HG03378 (cell line): ENCODE measurements around the gene MYOG.

Experiments
- ATAC-seq: cut with Tn5 transposase; IDR thresholded peaks from one replicate; pipeline ENCODE4 v1.9.1; 2021; ENCODE audit warnings: mild to moderate bottlenecking, moderate library complexity; ENCODE audit not compliant: unreplicated experiment

The MYOG gene

DNA sequence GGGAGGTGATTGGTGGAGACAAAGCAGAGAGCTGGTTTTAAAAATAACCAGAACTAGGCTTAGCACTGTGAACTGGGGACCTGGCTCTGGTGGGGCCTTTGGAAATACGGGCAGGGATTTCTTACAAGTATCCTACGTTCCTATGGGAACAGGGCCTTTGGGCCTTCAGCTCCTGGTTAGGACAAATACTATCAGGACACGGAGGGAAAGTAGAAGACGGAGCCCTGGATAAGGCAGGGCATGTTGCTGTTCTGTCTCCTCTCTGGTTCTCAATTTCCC is 5.3 kb upstream of the MYOG start:
- ATAC-seq = no peak

DNA sequence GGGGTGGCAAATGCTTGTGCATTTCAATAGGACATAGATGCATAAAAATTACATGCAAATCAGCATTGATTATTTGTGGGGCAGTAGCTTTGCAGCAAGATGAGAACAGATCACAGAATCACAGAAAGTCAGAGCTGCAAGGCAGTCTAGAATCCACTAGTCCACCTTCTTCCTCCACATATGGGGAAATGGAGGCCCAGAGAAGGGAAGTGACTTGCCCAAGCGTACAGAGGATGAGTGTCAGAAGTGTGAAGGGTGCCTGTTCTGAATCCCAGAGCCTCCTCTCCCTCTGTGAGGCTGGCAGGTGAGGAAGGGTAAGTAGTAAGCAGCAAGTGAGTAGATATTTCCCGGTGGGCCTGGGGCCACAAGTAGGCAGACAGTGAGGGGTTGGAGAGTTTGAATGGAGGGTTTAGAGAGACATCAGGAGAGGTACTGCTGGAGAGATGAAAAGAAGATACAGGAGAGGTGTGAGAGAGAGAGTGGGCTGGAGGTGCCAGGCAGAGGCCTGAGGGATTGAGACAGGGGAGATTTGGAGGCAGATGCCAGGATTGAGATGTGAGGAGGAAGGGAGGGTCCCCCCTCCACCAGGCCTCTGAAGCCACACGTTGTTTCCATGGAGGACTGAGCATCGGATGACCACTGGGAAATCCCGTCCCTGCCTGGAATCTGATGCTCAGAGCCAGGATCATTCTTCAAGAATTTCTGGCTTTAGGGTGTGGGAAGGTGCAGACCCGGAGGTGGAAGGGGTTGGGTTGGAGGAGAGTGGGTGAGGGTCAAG is 4.8 kb upstream of the MYOG start:
- ATAC-seq = no peak

DNA sequence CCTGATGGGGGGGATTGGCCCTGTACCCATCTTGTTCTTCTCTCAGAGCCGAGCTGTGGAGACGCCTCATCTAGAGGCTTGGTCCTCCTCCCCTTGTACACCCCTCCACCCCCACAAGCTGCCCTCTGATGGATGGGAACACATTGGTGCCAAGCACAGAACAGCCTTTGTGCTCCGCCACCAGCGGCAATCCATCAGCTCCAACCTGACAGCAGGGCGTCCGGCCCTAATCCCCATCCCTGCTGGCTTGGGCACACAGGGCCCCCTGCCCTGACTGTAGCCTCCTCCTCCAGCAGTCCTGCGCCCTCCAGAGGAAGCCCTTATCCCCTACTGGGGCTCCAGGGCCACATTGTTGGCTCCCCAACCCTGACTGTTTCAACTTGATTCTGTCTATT is 3.8 kb upstream of the MYOG start:
- no peak for ATAC-seq

DNA sequence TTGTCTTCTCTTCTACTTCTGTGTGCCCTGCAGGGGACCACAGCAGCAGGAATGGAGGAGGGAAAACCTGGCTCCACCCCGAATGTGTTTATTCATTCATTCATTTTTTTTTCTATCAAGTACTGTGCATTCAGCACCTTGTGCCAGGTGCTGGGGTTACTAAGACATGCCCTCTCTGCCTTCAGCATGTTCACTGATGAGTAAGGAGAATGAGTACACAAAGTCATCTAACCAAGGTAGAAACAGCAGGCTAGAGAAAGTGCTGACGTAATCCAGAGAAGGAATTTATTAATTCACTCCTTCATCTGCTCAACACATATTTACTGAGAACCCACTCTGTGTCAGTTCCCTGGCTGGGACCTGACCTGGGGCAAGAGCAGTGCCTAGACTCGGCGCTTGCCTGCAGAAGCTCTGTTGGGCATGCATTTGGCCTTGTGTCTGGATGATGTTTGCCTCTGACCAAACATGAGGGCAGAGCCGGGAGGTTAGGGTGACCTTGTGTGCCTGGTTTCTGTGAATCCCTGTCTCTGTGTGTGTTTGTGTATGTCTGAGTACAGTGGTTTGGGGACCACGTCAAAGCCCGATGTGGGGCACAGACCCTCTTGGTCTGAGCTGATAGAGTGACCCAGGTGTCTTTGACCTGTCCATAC is 3.3 kb upstream of the MYOG start:
- ATAC-seq = no peak

DNA sequence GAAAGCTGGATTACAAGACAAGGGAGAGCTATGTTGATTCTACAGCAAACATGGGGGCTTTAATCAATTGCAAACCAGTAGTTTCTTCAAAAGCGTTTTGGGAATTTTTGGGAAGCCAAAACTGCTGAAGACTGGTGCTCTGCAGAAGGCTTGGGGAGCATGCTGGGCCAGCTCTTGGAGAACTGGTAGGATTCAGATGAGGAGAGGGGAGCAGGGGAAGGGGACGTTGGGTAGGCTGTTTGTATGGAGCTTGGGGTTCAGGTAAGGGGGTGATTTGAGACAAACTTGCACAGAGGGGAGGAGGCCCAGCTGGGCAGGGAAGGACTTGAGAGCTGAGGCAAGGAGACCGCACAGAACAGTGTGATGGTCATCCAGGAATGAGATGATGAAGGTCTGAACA is 2.6 kb upstream of the MYOG start:
- no peak for ATAC-seq

DNA sequence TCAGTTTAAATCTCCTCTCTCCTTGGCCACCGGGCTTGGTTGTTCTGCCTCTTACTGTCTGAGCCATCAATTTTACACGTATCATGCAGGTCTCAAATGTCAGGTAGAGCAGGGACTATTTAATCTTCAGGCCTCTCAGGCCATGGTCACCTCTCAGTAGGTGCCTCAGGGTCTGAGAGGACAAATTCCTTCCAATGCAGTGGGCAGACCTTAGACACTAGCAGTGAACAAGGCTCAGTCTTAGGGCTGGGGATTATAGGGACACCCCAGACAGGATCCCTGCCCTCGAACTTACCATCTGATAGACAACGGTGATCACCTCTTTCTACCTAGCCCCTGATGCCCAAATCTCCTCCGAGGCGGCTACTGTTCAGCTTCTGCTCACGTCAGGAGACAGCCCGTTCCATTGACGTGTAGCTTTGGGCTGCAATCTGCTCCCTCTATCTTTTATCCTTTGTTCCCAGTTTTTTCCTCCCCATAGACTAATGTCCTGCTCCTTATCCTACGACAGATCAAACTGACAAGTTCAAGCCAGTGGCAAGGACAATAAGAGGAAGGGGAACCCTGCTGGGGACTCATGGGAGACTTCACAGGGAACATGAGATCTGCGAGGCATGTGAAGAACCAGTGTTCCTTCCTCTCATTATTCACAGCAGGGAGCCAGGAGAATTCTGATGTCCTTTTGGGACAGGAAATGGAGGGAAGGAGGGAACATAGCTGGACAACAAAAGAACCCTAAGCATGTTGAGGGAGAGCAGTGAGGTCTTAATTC is 1.4 kb upstream of the MYOG start:
- ATAC-seq = no peak

DNA sequence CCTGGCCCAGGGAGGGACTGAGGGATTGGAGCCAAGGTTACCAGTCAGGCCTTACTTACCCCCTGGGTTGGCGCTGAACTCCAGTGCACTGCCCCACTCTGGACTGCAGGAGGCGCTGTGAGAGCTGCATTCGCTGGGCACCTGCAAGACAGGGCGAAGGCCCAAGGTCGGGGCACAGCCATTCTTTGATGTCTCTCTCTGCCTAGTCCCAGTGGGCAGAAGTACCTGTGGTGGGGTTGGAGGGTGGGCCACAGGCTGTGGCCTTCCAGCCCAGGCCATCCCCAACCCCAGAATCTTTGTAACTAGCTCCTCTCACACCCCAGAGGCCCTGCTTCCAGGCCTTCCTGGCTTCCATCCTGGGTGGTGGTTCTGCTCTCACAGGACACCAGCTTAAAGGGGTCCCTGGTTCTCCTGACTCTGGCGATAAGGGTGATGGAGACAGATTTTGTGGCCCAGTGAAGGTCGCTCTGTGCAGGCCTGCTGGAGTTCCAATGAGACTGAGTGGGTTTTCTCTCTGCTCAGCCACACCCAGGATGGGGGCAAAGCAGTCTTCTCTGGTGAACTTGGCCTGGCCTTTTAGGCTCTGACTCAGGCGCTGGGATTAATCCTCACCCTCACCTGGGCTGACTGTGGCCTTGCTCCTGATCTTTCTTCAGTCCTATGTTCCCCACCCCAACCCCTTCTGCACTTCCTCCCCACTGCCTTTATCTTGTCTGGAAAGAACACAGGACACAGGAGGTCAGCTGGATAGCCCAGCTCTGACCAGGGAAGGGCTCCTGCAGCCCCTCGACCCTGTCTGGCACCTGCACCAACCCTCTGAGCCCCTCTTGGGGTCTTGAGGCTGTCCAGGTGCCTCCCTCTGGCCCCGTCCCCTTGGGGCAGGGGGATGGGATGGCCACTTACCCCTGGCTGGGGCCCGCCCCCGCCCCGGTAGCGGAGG is 954 bp downstream of the MYOG start:
- no peak for ATAC-seq

DNA sequence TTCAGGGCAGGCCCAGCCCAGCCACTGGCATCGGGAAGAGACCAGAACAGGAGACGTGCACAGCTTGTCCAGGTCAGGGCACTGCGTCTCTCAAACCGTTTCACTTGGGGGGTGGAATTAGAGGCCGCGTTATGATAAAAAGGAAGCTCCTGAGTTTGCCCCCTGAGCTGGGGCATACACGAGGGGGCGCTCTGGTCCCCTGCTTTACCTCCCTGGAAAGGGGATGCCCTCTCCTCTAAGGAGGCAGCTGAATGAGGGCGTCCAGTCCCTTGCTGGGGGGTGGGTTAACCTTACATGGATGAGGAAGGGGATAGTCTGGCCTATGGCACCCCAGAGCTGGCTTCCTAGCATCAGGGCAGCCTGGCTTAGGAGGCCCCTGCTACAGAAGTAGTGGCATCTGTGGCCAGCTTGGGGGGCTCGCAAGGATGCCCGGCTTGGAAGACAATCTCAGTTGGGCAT is 2.3 kb downstream of the MYOG start:
- ATAC-seq = no peak

DNA sequence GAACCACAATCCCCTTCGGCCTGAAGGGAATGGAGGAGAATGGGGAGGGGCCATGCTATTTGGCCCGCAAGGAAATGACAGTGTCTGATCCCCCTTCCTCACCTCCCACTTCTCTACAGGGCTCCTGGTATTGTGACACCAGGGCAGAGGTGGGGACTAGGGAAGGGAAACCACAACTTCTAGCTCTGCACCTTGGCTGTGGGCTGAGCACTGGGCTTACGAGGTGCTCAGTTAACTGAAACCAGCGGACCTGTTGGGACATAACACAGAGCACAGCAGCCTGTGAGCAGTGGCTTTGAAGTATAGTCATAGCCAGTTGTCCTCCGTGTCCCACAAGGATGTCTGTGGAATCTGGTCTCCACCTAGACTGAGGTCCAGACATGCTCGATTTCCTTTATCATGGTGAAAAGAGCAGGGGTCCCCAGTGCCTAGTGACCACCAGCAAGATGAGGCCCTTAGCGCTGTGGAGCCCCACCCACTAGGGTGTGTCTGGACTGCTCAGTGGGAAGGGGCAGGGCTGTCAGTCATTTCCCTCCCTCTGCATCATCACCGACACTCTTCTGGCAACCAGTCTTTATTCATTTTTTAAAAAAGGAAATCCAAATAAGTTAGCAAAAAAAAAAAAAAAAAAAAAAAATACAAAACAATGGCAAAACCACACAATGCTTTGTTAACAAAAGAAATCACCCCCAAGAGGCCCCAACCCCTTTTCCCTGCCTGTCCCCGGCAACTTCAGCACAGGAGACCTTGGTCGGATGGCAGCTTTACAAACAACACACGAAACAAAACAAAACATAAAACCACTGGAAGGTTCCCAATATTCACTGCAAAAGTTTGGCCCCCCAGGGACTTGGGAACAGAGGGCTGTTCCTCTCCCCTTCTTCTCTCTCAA is 3.0 kb downstream of the MYOG start:
- ATAC-seq = no peak

DNA sequence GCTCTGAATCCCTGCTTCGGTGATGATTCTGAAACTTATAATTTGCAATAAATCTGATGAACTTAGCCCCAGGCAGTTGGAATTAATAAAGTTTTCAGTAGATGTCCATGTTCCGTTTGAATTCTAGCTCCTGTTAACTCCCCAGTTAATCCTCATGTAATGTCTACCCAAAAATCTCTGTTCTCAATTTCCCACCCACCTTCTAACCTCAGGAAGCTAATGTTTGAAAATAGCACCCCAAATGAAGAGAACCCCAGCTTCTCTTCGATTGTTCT is 3.6 kb downstream of the MYOG start:
- no peak for ATAC-seq

DNA sequence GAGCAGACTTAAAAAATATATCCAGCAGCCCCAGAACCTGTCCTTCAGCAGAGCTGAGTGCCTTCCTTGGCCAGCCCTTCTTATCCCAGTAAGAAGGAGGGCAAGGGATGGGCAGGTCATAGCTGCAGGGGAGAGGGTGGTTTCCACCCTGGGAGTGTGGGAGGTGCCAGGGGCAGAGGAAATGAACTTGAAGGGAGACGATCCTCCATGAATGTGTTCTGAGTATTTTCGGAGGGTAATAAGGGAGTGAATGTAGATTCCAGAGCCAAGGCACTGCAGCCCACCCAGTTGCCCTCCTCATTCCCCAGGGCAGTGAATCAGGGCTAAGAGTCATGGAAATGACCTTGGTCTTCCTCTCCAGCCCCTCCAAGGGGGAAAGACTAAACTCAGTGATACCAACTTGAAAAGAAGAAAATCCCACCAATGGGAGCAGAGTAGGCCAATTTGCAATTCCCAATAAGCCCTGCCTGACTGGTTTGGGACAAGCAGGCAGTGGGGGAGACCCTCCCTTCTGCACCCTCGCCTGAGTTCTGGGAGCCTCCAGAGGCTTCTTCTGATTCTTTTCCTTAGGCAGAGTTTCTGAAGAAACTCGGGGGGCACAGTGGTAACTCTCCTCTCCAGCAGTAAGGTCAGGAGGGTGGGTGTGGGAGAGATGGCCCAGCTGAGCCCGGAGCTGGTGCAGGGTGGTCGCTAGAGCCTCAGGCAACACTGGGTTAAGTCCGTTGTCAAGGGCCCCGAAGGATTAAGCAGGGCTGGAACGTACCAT is 4.2 kb downstream of the MYOG start:
- ATAC-seq = no peak

DNA sequence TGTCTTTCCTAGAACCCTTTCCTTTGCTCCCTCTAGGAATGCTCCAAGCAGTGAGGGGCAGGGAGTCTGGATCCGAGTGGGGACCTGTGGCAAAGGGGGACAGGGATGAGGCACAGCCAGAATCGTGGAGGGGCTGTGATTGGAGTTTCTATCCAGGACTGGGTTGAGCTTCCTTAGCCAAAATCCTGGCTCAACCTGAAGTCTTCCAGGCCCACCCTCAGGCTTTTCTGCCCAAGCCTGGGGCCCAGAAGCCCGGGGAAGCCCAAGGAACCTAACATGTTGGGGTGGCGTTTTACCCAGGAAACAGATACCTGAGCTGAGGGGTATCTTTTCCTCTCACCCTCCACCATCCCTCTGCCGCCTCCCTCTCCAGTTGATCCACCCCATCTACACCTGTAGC is 5.4 kb downstream of the MYOG start:
- no peak for ATAC-seq

DNA sequence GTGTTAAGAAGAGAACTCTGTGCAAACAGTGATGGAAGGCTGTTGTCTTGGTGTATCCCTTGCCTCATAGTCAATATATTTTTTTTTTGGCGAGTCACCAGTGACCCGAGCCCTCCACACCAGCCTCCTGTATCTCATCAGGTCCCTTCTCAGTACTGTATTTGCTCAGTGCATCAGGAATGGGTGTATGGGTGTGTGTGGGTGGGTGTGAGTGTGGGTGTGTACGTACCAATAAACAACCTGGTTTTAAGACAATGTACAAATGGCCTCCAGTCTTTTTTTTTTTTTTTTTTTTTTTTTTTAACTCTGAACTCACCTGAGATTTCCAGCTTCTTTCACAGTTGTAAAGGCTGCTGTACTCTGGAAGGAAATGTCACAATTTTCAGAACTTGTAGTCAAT is 7.3 kb downstream of the MYOG start:
- ATAC-seq = no peak

DNA sequence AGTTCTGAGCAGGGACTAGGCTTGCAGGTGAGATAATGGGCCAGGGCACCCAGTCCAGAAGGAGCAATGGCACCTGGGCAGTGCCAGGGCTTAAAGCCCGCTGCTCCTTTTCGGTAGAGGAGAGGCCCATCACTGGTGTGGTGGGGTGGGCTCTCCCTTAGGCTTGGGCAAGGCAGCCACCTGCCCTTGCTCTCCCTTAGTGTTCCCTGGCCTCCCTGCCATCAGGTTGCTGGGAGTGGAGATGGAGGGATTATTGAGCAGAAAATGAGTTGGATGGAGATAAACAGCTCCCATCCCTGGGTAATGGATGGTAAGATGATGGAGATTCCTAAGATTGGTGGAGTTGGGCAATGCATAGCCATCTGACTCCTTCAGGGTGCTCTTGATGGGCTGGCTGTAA is 7.9 kb downstream of the MYOG start:
- ATAC-seq = no peak

DNA sequence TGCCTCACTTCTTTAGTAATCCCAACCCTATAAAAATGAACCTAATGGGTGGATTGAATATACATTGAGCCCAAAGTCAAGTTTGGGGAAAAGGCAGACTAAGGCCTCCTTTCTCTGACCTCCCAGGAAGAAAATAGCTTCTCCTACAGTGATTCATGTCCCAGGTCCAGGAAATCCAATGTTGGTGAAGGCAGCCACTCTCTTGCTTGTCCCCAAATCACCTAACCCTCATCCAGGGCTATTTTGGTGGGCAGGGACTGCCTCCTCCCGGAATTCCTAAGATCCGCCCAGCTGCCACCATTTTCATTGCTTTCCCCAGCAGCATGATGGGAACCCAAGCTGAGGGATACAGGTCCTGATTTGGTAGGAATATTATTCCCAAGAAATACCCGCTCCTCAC is 8.4 kb downstream of the MYOG start:
- ATAC-seq = no peak

DNA sequence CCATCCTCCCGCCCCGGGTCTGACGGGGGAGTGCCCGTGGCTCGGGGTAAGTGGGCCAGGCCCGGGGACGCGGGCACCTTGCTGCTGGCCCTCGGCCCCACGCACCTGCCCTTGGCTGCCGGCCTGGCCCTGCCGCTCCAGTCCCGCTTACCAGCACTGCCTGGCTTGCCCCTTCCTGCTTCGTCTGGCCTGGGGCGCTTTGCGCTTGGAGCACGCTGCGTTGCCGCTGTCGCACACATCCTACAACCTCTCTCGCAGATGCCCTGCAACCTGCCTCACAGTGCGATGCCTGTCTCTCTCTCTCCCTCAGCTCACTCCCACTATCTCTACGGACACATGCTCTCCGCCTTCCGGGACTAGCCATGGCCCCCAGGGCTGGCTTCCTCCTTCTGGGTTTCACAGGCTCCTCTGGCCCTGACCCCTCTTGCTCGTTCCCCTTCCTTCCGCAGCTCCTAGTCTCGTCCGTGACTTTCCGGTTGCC is 9.7 kb downstream of the MYOG start:
- no peak for ATAC-seq

DNA sequence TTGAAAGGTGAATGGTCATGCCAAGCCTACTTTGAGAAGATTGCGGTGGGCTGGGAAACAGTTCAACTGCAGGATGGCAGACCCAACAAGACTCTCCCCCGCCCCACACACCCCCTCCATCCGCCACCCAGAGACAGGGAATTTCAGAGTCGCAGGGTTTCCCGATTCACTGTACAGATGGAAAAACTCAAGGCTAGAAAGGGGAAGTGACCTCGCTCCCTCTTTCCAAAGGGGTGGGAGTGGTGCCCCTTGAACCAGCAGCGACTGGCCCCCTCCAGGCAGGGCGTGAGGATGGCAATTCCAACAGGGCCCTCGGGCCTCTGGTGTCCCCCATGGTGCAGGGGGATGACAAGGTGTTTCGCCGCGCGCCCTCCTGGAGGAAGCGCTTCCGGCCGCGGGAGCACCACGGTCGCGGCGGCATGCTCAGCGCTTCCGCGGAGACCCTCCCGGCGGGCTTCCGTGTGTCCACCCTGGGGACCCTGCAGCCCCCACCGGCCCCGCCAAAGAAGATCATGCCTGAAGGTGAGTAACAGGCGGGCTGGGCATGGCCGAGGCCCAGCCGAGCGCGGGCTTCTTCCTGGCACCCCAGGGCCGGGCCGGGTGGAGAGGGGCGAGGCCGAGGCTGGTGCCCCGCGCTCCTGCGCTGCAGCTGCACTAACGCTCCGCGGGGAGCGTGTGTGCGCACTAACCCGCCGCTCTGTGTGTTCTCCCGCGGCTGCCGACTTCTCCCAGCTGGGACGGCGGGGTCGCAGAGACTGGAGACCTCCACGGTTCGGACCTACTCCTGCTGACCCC is 10.4 kb downstream of the MYOG start:
- ATAC-seq = no peak

DNA sequence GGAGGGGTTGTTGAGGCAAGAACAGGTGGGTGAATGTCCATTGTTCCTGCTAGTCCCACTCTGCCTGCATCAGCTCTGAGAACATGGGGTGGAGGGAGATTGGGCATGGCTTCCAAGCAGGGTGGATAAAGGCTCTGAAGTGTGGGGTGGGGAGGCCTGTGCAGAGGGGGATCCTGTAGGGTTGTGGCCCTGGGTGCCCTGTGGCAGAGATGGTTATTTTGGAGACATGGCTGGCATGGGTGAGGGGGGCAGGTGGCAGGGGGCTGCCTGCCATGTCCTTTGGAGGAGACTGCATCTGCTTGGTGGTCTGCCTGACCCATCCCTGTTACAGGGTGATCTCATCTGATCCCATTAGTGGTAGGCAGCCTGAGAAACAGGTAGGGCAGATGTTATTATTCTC is 11.2 kb downstream of the MYOG start:
- ATAC-seq = no peak

DNA sequence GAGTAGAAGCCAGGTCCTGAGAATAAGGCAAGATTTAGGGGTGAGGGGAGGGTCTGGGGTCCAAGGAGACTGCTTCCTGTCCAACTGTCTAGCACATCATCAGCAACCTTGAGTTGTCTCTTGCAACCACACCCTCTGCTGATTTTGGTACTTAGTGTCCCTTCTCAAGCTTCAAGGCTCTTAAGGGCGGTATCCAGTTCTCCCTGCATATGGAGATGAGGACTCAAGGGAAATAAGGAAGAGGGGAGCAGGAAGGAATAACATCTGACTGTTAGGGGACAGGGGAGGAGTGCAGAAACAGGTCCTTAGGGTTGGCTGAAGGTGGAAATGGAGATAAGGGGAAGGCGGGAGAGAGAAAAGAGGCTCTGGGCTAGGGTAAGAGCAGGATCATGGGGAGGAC is 12.3 kb downstream of the MYOG start:
- ATAC-seq = no peak
